GM12878 (cell line): ENCODE data around the gene CHAF1A. TPM values are rescaled to one million over a fixed set of nuclear protein-coding genes. Genes with fewer than 3 reads are reported as not detected.

Experiments used
- CEBPB ChIP-seq, 2 experiments: fragments of 150-350 bp in 1 of 2; IDR thresholded peaks; 2 replicates each; pipeline ENCODE4 v1.6.1; 2012 to 2014; ENCODE audit warnings: low read depth in 2 of 2, low read length in 2 of 2, borderline replicate concordance in 1 of 2, inconsistent platforms in 1 of 2
- CHD1 ChIP-seq: IDR thresholded peaks from 2 replicates; pipeline ENCODE4 v1.6.1; 2012; ENCODE audit warnings: low read depth, low read length, improper control_type of control experiment
- CREB1 ChIP-seq: IDR thresholded peaks from 2 replicates; pipeline ENCODE4 v1.6.1; 2012; ENCODE audit warnings: low read depth, mild to moderate bottlenecking, inconsistent platforms
- ESRRA ChIP-seq: IDR thresholded peaks from 2 replicates; pipeline ENCODE4 v1.6.1; 2012; ENCODE audit warnings: mild to moderate bottlenecking, low read length, improper control_type of control experiment
- ETV6 ChIP-seq, 2 experiments: fragments of 450-650 bp in 1 of 2; IDR thresholded peaks in 1 of 2; conservative IDR thresholded peaks in 1 of 2; 2 replicates each; pipeline ENCODE4 v1.6.1; 2014; ENCODE audit warnings: antibody characterized with exemption in 1 of 2, borderline replicate concordance in 1 of 2, low read depth in 1 of 2, mild to moderate bottlenecking in 1 of 2, moderate library complexity in 1 of 2
- HDAC2 ChIP-seq: fragments of 200-600 bp; sonication (generic); IDR thresholded peaks from 2 replicates; pipeline ENCODE4 v1.6.1; 2017
- IKZF1 ChIP-seq: fragments of 450-650 bp; conservative IDR thresholded peaks from 2 replicates; pipeline ENCODE4 v1.6.1; 2017; ENCODE audit warnings: antibody characterized with exemption, mild to moderate bottlenecking
- KLF5 ChIP-seq: fragments of 450-650 bp; IDR thresholded peaks from 2 replicates; pipeline ENCODE4 v1.6.1; 2014; ENCODE audit warnings: mild to moderate bottlenecking; ENCODE audit not compliant: partially characterized antibody
- LARP7 ChIP-seq: fragments of 450-650 bp; IDR thresholded peaks from 2 replicates; pipeline ENCODE4 v1.6.1; 2017; ENCODE audit warnings: mild to moderate bottlenecking
- MEF2B ChIP-seq: fragments of 450-650 bp; IDR thresholded peaks from 2 replicates; pipeline ENCODE4 v1.6.1; 2018; ENCODE audit warnings: mild to moderate bottlenecking, moderate library complexity; ENCODE audit not compliant: partially characterized antibody, poor library complexity, severe bottlenecking
- NRF1 ChIP-seq: conservative IDR thresholded peaks from 2 replicates; pipeline ENCODE4 v1.6.1; 2011; ENCODE audit warnings: mild to moderate bottlenecking, low read depth, low read length, improper control_type of control experiment
- RAD51 ChIP-seq: fragments of 450-650 bp; IDR thresholded peaks from 2 replicates; pipeline ENCODE4 v1.6.1; 2016; ENCODE audit warnings: moderate library complexity, mild to moderate bottlenecking, inconsistent platforms
- SRF ChIP-seq, 2 experiments: IDR thresholded peaks; 2 replicates each; pipeline ENCODE4 v1.6.1; 2011; ENCODE audit warnings: low read depth in 2 of 2, low read length in 2 of 2, mild to moderate bottlenecking in 1 of 2, moderate library complexity in 1 of 2
- STAT3 ChIP-seq: IDR thresholded peaks from 2 replicates; pipeline ENCODE4 v1.6.1; 2011; ENCODE audit warnings: low read depth, low read length, improper control_type of control experiment
- SUZ12 ChIP-seq: fragments of 200-600 bp; sonication (generic); IDR thresholded peaks from one replicate; pipeline ENCODE4 v1.6.1; 2018; ENCODE audit warnings: antibody characterized with exemption, mild to moderate bottlenecking; ENCODE audit not compliant: unreplicated experiment
- TCF12 ChIP-seq: IDR thresholded peaks from 2 replicates; pipeline ENCODE4 v1.6.1; 2011; ENCODE audit warnings: low read depth, mild to moderate bottlenecking, low read length
- YY1 ChIP-seq: IDR thresholded peaks from 2 replicates; pipeline ENCODE4 v1.6.1; 2011; ENCODE audit warnings: low read depth, mild to moderate bottlenecking, low read length
- ZBED1 ChIP-seq: IDR thresholded peaks from 2 replicates; pipeline ENCODE4 v1.6.1; 2016; ENCODE audit warnings: borderline replicate concordance
- polyA plus RNA-seq, 11 experiments: library from polyadenylated mRNA; depleted of rRNA in 4 of 11; unstranded in 6 of 11; stranded (reverse) in 5 of 11; fragments of >200 nt; fragmentation: Nextera tagmentation in 4 of 11; fragmentation: Illumina TruSeq in 1 of 11; extraction: Ambion mirVana in 4 of 11; extraction: Trizol in 1 of 11; gene quantifications; 1 replicate in 1 of 11; 2 replicates in 10 of 11; pipeline versions ENCODE4 v1.2.1 to v1.2.3, GENCODE V29; 2011 to 2016; ENCODE audit warnings: inconsistent platforms in 2 of 11, missing spikeins in 2 of 11, low read depth in 1 of 11
- total RNA-seq, 4 experiments: library from RNA; depleted of rRNA in 3 of 4; stranded (reverse); fragments of >200 nt in 3 of 4; fragmentation: Illumina TruSeq in 1 of 4; extraction: Trizol in 1 of 4; gene quantifications; 2 replicates each; pipeline versions ENCODE4 v1.2.1 to v1.2.3, GENCODE V29; 2013 to 2021
- TF ChIP-seq, protein P1 (sequence below): fragments of 450-650 bp; IDR thresholded peaks from 2 replicates; pipeline ENCODE4 v1.6.1; 2018; ENCODE audit warnings: borderline replicate concordance, mild to moderate bottlenecking; ENCODE audit not compliant: partially characterized antibody
- TF ChIP-seq, protein P2 (sequence below): fragments of 450-650 bp; IDR thresholded peaks from 2 replicates; pipeline ENCODE4 v1.6.1; 2017; ENCODE audit warnings: mild to moderate bottlenecking, low read depth, inconsistent platforms; ENCODE audit not compliant: poor library complexity, severe bottlenecking
- TF ChIP-seq, protein P3 (sequence below), 3 experiments: IDR thresholded peaks in 2 of 3; conservative IDR thresholded peaks in 1 of 3; 2 replicates each; pipeline ENCODE4 v1.5.1; 2011; ENCODE audit warnings: low read depth in 3 of 3, low read length in 3 of 3, mild to moderate bottlenecking in 3 of 3, control low read depth in 2 of 3, moderate library complexity in 2 of 3, inconsistent platforms in 1 of 3, mixed read lengths in 1 of 3; ENCODE audit not compliant: control insufficient read depth in 2 of 3, insufficient read depth in 1 of 3; ENCODE audit errors: extremely low read depth in 1 of 3

The CHAF1A gene
- total and polyA plus RNA-seq, 10 of the 15 experiments (the other 5 are each of a cell fraction or from before 2014, with no cell fraction given): 1.3 to 69.1 (median 34.2) TPM

DNA sequence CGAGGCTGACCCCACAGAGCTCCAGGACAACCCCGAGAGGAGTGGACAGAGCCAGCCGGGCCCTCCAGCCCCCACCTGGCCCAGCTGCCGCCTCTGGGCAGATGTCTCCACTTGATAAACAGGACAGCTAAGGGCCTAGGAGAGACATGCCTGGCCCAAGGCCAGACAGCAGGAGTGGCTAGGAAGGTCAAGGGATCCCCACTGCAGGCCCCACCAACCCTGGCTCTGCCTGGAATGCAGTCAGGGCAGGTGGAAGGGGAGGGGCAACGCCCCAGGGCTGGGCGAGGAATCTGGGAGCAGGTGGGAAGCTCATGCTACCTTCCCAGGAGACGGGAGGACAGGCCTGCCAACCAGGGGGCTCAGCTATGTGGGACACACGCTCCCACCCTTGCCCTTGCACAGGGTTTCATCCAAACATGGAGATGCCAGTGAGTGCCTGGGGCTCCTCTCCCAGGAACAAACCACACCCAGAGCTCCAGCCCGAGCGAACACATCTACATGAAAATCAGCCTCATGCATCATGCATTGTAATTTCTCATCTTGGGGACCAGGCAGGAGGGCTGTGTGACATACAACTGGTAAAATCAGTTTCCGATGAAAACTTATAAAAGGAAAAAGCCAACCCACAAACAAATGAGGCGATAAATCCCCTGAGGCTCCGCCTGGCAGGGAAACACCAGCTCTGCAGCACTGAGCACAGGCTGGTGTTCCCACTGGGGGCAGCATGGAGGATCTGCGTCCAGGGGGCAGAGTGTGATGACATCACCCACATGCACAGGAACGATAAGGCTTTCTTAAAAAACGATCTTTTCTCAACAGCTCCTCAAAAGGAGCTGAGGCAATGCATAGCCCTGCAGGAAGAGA, 27.0 kb upstream of the CHAF1A start (continued):
- TF ChIP-seq, protein P1, sequence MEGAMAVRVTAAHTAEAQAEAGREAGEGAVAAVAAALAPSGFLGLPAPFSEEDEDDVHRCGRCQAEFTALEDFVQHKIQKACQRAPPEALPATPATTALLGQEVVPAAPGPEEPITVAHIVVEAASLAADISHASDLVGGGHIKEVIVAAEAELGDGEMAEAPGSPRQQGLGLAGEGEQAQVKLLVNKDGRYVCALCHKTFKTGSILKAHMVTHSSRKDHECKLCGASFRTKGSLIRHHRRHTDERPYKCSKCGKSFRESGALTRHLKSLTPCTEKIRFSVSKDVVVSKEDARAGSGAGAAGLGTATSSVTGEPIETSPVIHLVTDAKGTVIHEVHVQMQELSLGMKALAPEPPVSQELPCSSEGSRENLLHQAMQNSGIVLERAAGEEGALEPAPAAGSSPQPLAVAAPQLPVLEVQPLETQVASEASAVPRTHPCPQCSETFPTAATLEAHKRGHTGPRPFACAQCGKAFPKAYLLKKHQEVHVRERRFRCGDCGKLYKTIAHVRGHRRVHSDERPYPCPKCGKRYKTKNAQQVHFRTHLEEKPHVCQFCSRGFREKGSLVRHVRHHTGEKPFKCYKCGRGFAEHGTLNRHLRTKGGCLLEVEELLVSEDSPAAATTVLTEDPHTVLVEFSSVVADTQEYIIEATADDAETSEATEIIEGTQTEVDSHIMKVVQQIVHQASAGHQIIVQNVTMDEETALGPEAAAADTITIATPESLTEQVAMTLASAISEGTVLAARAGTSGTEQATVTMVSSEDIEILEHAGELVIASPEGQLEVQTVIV: no peak
- TF ChIP-seq, protein P2, sequence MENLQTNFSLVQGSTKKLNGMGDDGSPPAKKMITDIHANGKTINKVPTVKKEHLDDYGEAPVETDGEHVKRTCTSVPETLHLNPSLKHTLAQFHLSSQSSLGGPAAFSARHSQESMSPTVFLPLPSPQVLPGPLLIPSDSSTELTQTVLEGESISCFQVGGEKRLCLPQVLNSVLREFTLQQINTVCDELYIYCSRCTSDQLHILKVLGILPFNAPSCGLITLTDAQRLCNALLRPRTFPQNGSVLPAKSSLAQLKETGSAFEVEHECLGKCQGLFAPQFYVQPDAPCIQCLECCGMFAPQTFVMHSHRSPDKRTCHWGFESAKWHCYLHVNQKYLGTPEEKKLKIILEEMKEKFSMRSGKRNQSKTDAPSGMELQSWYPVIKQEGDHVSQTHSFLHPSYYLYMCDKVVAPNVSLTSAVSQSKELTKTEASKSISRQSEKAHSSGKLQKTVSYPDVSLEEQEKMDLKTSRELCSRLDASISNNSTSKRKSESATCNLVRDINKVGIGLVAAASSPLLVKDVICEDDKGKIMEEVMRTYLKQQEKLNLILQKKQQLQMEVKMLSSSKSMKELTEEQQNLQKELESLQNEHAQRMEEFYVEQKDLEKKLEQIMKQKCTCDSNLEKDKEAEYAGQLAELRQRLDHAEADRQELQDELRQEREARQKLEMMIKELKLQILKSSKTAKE: no peak
- TF ChIP-seq SRF (IDR thresholded peaks at IDR 0.05; ENCODE audit: low read depth in 2 of 2, low read length in 2 of 2): no peak
- TF ChIP-seq TCF12: peak; percentile 53; the same call in 1 of the 2 replicates
- no peak for TF ChIP-seq SUZ12
- TF ChIP-seq ETV6 (conservative IDR thresholded peaks at IDR 0.05 in 1 of 2, IDR thresholded peaks at IDR 0.05 in 1 of 2; ENCODE audit: borderline replicate concordance in 1 of 2, low read depth in 1 of 2): no peak
- TF ChIP-seq MEF2B: peak; percentile 95
- TF ChIP-seq LARP7: no peak
- no peak for TF ChIP-seq NRF1
- no peak for TF ChIP-seq CHD1
- TF ChIP-seq HDAC2: no peak
- no peak for TF ChIP-seq ZBED1
- TF ChIP-seq STAT3: no peak
- TF ChIP-seq, protein P3, sequence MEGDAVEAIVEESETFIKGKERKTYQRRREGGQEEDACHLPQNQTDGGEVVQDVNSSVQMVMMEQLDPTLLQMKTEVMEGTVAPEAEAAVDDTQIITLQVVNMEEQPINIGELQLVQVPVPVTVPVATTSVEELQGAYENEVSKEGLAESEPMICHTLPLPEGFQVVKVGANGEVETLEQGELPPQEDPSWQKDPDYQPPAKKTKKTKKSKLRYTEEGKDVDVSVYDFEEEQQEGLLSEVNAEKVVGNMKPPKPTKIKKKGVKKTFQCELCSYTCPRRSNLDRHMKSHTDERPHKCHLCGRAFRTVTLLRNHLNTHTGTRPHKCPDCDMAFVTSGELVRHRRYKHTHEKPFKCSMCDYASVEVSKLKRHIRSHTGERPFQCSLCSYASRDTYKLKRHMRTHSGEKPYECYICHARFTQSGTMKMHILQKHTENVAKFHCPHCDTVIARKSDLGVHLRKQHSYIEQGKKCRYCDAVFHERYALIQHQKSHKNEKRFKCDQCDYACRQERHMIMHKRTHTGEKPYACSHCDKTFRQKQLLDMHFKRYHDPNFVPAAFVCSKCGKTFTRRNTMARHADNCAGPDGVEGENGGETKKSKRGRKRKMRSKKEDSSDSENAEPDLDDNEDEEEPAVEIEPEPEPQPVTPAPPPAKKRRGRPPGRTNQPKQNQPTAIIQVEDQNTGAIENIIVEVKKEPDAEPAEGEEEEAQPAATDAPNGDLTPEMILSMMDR (IDR thresholded peaks at IDR 0.05 in 2 of 3, conservative IDR thresholded peaks at IDR 0.05 in 1 of 3; ENCODE audit: control insufficient read depth in 2 of 3, extremely low read depth in 1 of 3, insufficient read depth in 1 of 3, low read depth in 3 of 3, low read length in 3 of 3): peak; percentile 58 to 69 (median 58)
- no peak for TF ChIP-seq KLF5
- TF ChIP-seq RAD51: no peak
- TF ChIP-seq IKZF1: peak; percentile 78
- TF ChIP-seq CEBPB (IDR thresholded peaks at IDR 0.05; ENCODE audit: borderline replicate concordance in 1 of 2, low read depth in 2 of 2, low read length in 2 of 2): 0 out of 4 replicates have a peak, but pooled peaks of 1 of the 2 experiments have one; percentile 10
- no peak for TF ChIP-seq ESRRA
- TF ChIP-seq YY1: no peak
- TF ChIP-seq CREB1: peak; percentile 57
